Neural cell (in vitro differentiated cells): ENCODE results near the gene AQP10.
"Not testable (repeated sequence)": the region's sequence is repeated elsewhere in the genome, so short reads cannot be mapped to it uniquely, and the experiment has no call there.

ENCODE experiments used
- EP300 ChIP-seq: fragments of 450-650 bp; conservative IDR thresholded peaks from 2 replicates; pipeline ENCODE4 v1.6.1; 2014; ENCODE audit warnings: antibody characterized with exemption, mild to moderate bottlenecking, moderate library complexity; ENCODE audit not compliant: poor library complexity, severe bottlenecking
- POLR2AphosphoS5 ChIP-seq: IDR thresholded peaks from 2 replicates; pipeline ENCODE4 v1.6.1; 2012
- REST ChIP-seq: IDR thresholded peaks from 2 replicates; pipeline ENCODE4 v1.6.1; 2012; ENCODE audit warnings: borderline replicate concordance

DNA sequence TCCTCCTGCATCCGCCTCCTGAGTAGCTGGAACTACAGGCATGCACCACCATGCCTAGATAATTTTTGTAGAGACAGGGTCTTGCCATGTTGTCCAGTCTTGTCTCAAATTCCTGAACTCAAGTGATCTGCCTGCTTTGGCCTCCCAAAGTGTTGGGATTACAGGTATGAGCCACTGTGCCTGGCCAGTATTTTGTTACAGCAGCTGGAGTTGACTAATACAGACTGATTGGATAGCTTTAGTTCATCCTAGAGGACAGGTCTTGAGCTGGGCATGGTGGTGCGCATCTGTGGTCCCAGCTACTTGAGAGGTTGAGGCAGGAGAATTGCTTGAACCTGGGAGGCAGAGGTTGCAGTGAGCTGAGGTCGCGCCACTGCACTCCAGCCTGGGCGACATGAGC, 40.0 kb downstream of the AQP10 start:
- TF ChIP-seq REST, POLR2AphosphoS5, EP300: not testable (repeated sequence)
